GM21576 (cell line): ENCODE results near the gene ESRRA.

ENCODE experiments used
- ATAC-seq: cut with Tn5 transposase; IDR thresholded peaks from one replicate; pipeline ENCODE4 v1.9.1; 2021; ENCODE audit warnings: mild to moderate bottlenecking, moderate library complexity; ENCODE audit not compliant: unreplicated experiment

Gene ESRRA

DNA sequence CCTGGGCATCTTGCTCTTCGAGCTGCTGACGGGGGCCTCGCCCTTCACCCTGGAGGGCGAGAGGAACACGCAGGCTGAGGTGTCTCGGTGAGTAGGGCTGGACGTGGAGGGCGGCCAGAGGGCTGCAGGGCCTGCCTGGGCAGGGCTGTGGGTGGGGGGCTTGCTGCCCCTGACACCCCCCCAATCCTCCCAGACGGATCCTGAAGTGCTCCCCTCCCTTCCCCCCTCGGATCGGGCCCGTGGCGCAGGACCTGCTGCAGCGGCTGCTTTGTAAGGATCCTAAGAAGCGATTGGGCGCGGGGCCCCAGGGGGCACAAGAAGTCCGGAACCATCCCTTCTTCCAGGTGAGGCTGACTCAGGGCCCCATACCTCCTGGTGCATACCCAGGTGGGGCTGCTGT is 56.3 kb downstream of the ESRRA start:
- ATAC-seq: no peak

GRCh38 chr11:64362339-64362738 is 57.0 kb downstream of the ESRRA start:
- no peak for ATAC-seq

DNA sequence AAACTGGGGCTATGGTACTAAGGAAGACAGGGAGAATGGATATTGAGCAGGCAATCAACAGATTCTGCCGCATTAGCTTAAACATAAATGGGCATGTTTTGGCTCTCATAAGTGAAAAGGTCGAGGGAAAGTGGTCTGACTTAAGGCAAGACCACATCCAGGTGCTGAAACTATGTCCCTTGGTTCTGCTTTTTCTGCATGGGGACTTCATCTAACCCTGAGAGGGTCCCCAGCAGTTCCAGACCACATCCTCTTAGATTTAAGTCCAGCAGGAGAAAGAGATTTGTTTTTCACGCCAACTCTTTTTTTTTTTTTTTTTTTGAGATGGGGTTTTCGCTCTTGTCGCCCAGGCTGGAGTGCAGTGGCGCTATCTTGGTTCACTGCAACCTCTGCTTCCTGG is 59.1 kb downstream of the ESRRA start:
- ATAC-seq: no peak

GRCh38 chr11:64364911-64365310 is 59.6 kb downstream of the ESRRA start:
- ATAC-seq: no peak
